GM21526 (cell line): ENCODE data around the gene POLR3C.
"Not testable (repeated sequence)": the region's sequence is repeated elsewhere in the genome, so short reads cannot be mapped to it uniquely, and the experiment has no call there.

ENCODE experiments used
- ATAC-seq: cut with Tn5 transposase; IDR thresholded peaks from one replicate; pipeline ENCODE4 v1.9.1; 2021; ENCODE audit warnings: moderate library complexity; ENCODE audit not compliant: unreplicated experiment, low FRiP score

POLR3C gene, protein sequence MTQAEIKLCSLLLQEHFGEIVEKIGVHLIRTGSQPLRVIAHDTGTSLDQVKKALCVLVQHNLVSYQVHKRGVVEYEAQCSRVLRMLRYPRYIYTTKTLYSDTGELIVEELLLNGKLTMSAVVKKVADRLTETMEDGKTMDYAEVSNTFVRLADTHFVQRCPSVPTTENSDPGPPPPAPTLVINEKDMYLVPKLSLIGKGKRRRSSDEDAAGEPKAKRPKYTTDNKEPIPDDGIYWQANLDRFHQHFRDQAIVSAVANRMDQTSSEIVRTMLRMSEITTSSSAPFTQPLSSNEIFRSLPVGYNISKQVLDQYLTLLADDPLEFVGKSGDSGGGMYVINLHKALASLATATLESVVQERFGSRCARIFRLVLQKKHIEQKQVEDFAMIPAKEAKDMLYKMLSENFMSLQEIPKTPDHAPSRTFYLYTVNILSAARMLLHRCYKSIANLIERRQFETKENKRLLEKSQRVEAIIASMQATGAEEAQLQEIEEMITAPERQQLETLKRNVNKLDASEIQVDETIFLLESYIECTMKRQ

DNA sequence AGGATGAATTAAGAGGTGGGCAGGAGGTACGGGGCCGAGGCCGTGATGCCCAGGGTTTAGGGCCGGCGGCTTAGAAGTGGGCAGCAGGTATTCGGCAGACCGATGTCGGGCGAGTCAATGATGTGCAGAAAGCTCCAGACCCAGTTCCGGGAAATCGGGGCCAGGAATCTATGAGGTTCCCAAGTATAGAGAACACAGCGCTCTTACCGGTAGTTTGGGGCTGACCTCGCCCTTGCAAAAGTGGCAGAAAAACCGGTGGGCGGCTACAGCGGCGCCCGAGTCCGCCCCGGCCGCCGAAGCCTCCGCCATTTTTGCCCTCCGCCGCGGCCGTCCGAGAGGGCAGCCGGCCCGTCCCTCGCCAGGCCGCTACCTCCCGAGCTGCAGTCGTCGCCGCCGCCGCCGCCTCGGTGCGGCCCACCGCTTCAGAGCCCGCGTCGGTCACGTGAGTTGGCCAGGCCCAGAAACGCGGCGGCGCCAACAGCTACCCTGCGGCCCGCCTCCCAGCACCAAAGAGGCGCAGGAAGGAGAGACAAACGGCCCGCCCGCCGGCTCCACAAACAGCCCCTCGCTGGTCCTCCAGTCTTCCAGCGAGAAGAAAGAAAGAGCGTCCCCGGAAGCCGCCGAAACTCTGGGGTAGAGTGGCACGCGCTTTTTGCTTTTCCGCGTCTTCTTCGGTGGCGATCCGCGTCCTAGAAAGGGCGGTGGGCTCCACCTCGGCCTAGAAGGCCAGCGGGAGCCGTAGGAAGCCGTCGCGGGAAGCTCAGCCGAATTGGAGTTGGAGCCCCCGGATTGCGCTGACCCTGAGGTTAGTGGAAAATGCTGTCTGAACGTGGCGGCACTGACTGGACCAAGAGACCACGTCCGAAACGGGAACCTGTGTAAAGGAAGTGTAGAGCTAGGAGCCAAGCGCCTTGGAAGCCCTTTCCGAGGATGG, at the start of gene POLR3C, which contains the start of gene RNF115:
TSS of gene POLR3C (plus strand) at position 636 of the 934 bp plus-strand sequence. CDS start 1,577 bp downstream, outside the sequence.
TSS of gene RNF115 (minus strand) at position 531 of the 934 bp plus-strand sequence. CDS start at position 309, 222 bp downstream.
- ATAC-seq: peak; percentile 78

DNA sequence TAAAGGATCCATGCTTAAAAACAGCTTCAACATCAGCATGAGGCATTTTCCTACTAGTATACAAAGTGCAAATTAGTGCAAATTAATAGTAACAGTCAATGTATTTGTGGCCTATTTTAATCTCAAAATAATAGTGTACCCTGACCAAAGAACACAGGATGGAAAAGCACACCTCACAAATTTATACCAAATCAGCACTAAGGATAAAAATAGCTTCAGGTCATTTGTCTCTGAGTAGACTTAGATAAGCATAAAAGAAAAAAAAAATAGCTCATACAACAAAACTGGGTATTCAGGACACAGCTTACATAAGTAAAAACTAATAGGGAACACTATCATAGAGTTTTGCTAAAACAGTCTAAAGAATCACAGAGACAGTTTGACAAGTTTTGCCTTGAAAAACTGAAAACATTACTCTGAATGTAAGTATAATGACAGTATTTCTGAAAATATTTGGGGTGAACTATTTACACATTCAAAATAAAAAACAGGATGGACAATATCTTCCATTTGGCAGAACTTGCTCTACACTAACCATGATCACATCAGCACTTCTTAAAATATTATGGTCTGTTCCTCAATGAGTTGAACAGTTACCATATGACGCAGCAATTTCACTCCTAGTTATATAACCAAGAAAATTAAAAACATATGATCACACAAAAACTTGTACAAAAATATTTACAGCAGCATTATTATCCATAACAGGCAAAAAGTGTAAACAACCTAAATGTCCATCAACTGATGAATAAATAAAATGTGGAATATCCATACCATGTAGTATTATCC, 46.4 kb upstream of the POLR3C start:
- no peak for ATAC-seq

DNA sequence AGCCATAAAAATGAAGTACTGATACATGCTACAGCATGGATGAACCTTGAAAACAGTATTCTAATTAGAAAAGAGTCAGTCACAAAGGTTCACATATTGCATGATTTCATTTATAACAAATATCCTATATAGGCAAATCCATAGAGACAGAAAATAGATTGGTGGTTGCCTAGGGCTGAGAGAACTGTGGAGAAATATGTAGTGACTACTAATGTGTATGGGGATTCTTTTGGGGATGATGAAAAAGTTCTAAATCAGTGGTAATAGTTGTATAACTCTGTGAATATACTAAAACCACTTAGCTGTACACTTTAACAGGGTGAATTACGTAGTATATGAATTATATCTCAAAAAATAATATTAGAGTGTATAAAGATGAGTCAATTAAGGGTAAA, 45.9 kb upstream of the POLR3C start:
- ATAC-seq: no peak

DNA sequence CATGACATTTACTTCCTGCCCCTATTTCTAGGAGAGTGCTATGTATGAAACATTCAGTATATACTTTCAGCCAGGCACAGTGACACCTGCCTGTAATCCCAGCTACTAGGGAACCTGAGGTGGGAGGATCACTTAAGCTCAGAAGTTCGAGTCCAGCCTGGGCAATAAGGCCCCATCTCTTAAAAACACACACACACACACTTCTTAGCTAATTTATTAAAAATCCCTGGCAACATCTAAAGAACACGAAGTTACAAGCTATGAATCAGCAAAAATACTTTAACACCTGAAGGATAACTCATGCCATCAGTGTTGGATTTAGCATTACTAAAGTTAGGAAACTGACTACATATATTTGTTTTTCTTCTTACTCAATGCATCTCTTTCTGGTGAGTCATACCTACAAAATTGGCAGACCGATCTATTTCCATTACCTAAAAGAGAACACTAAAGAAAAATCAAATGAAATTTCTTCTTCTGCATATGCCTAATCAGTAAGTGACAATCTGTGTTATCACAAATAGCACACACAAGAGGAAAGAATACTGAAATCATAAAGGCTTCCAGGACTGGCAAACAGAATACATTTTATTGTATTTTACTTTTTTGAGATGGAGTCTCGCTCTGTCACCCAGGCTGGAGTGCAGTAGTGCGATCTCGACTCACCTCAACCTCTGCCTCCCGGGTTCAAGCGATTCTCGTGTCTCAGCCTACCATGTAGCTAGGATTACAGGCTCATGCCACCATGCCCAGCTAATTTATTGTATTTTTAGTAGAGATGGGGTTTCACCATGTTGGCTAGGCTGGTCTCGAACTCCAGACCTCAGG, 41.5 kb upstream of the POLR3C start:
- ATAC-seq: no peak

DNA sequence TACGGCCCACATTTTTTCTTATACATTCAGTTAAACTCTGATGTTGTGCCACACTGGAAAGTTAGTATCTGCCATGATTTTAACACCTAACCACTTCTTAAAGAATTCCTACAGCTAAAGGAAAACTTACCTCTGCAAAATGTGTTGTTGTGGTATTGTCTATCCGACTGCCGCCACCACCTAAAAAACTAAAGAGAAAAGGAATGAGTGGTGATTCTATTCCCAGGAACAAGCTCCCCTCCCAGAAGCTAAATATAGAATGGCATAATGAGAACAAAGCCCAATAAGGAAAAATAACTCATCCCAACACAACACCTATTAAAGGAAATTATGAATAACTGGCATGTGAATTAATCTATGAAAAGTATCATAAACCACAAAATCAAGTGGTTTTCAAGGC, 39.6 kb upstream of the POLR3C start:
- no peak for ATAC-seq

DNA sequence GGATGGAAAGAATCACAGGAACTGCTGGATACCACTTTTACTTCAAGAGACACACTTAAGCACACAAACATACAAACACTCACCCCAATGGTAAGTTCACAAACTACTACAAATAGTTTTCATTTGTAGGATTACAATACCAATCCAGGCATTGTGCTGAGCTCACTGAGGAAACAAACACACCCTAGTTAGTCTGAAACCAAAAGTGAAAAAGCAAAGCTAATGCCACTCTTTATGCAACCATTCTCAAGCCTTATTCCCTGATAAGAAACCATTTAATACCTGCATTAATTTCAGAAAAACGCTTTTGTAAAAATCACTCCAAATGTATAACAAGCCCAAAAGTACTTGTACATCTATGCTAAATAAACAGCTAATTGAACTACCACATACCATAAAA, 38.5 kb upstream of the POLR3C start:
- ATAC-seq: no peak

DNA sequence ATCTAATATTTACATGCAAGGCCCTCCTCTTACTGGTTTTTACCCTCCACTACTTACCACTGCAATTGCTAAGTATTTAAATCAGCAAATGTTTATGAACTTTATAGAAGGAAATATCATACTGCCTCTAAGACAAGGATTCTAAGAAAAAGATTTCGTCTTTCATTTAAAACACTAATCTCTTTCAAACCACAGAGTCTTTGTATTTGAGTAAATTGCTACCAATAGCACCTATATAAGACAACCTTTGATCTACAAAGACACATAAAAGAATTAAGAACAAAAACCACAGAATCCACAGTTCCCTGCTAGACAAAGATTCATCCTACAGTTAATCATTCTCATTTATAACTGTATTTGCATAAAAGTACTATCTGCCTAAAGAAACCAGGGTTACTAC, 37.7 kb upstream of the POLR3C start:
- no peak for ATAC-seq

DNA sequence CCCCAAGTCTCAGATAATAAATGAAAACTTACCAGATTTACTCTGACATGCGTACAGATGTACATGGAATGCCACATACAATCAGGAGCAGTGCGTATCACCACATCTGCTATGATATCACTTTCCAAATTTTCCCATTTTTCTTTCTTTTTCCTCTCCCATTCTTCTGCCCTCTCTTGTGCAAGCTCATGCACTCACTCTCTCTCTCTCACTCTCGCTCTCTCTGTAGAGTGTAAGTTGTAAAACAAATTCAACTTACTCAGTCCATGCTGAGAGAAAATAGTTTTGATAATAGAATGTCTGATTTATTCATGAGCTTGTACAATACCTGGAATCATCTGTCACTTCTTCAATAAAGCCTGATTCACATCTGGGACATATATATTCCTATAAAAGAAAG, 35.4 kb upstream of the POLR3C start:
- ATAC-seq: no peak

DNA sequence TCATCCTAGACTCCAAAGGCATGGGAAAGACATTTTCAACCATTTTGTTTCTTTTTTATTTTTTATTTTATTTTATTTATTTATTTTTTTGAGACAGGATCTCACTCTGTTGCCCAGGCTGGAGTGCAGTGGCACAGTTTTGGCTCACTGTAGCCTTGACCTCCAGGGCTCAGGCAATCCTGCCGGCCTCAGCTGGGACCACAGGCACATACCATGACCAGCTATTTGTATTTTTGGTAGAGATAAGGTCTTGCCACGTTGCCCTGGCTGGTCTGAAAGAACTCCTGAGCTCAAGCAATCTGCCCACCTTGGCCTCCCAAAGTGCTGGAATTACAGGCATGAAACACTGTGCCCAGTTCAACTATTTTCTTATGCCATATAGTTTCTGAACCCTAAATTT, 32.1 kb upstream of the POLR3C start:
- ATAC-seq: not testable (repeated sequence)

DNA sequence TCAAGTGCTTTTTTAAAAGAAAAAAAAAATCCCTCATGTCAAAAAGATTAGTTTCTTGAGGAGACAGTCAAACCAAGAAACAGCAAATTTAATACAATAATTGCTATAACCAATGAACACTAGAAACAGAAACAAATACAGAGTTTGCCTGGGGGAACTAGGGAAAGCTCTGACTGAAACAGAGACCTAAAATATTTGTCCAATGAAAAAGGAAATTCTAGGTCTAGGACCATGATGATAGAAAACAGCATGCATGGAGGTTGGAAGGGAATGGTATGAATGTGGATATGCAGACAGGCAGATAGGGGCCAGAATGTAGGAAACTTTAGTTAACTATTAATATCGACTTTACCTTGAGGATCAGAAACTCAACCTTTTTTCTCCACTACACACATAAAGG, 31.5 kb upstream of the POLR3C start:
- ATAC-seq: no peak

DNA sequence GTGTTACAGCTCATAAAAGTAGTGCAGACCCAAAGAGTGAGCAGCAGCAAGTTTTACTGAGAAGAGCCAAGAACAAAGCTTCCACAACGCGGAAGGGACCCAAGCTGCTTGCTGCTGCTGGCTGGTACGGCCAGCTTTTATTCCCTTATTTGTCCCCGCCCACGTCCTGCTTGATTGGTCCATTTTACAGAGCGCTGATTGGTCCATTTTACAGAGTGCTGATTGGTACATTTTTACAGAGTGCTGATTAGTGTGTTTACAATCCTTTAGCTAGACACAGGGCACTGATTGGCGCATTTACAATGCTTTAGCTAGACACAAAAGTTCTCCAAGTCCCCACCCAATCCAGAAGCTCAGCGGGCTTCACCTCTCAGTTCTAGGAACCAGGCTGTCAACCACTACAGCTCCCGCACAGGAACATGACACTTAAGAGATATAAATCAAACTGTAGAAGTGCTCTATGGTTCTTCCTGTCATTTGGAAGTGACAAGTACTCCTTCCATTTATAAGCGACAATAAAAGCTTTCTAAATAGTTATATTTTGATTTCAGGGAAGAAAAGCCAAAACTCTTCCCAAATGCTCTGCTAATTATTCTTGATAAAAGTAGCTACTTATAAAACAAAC, 28.6 kb upstream of the POLR3C start:
- ATAC-seq: no peak

DNA sequence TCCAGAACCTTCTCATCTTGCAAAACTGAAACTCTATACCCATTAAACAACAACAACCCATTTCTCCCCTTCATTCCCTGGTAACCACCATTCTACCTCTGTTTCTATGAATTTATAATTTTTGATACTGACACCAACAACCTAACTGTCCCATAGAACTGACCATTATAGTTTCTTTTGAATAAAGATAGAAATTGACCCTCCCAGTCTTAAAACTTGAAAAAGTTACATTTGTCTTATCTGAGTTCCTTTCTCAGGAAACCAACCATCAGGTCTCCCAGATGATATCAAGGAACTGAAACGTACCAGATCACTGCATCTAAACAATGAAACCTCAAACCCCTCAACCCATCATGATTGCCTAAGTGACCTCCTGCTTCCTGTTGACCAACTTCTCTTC, 27.2 kb upstream of the POLR3C start:
- ATAC-seq: no peak

DNA sequence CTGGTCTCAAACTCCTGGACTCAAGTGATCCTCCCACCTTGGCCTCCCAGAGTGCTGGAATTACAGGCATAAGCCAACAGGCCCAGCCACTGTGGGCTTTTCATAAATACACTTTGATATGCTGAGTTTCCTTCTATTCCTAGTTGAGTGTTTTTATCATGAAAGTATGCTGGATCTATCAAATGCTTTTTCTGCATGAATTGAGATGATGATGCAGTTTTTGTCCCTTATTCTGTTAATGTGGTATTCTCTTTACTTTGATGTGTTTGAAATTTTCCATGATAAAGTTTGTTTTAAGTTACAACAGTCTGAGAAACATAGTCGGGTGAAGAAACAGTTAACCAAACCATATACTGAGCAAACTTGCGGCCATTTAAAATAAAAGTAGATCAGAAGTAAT, 24.2 kb upstream of the POLR3C start:
- ATAC-seq: no peak

DNA sequence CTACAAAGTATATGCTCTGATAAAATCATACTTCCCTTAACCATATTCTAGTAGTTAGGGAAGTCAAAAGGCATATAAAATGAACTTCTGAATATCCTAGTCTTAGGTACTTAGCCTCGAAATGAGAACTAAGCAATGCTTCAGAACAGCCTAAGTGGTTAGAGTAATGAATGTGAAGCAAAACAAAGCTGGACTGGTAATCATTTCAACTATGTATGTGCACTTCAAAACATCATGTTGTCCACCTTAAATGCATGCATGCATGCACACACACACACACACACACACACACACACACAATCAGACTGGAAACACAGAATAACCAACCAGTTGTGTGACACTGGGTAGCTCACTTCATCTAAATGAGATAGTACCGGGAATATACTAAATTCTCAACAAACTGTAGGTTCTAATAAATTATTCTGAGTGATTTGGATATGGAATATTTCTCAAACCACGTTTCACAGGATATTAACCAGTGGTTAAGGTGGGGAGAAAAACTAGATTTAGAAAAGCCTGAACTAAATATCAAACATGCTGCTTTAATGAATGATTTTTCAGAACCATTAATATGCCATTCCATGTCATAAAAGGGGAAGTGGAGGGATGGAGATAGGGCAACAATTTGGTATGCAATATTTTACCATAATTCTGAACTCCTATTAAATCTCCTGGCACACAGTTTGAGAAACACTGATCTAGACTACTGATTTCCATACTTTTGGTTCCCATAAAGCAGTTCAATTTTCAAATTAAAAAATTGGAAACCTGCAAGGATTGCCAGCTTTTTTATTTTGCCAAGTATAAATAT, 19.6 kb upstream of the POLR3C start:
- no peak for ATAC-seq

DNA sequence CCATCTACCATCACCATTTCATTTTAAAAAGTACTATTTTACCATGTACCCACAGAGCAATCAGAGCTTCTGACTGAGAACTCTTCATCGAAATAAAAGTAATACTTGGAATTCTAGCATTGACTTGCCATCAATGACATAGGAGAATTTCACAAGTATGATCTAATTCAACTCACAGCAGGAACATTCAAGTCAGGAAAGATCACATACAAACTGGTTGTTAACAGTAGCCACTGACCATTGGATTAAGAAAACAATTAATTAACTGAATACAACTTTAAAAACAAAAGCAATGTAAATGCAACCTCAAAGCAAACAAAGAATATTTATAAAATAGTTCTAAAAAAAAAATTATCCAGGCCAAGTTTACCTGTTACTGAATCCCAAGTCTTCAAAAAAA, 18.9 kb upstream of the POLR3C start:
- ATAC-seq: no peak

DNA sequence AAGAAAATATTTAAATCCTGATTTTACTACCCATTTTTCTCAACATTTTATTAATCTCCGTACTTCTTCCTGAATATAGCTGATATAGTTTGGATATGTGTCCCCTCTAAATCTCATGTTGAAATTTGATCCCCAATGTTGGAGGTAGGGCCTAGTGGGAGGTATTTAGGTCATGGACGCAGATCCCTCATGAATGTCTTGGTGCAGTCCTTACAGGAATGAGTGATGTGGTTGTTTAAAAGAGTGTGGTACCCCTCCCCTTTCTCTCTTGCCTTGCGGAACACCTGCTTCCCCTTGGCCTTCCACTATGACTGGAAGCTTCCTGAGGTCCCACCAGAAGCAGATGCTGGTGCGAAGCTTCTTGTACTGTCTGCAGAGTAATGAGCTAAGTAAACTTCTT, 17.6 kb upstream of the POLR3C start:
- ATAC-seq: no peak

DNA sequence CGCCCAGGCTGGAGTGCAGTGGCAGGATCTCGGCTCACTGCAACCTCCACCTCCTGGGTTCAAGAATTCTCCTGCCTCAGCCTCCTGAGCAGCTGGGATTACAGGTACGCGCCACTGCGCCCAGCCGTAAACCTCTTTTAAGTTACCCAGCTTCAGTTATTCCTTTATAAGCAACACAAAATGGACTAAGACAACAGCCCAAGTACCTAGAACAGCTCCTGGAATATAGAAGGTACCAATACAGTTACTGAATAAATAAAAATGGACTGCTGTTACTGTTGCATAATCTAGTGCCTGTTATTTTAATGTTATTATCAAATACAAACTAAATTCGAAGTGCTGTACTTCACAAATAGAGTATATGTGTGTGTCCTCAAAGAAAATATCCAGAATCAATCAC, 17.2 kb upstream of the POLR3C start:
- no peak for ATAC-seq
